GM12865 (cell line): Measurements from ENCODE around the gene MCOLN1.

ENCODE experiments used
- DNase-seq: peaks from one replicate; pipeline ENCODE4 v3.0.0; 2010; ENCODE audit warnings: low read depth
- H3K4me3 ChIP-seq: 2 replicates; pipeline ENCODE4 v1.5.1; 2011; ENCODE audit warnings: mild to moderate bottlenecking, low read depth, low read length, control low read depth
- TF ChIP-seq, protein P1 (sequence below): IDR thresholded peaks from 2 replicates; pipeline ENCODE4 v1.5.1; 2011; ENCODE audit warnings: low read length, control low read depth, low read depth, inconsistent platforms; ENCODE audit not compliant: insufficient read depth; ENCODE audit errors: missing control alignments

Gene MCOLN1

GRCh38 chr19:7522072-7522922 is at the start of gene MCOLN1:
Gene MCOLN1, plus strand, starts transcription at chr19:7522624. Its CDS starts 127 bp downstream, at chr19:7522751.
- TF ChIP-seq, protein P1, sequence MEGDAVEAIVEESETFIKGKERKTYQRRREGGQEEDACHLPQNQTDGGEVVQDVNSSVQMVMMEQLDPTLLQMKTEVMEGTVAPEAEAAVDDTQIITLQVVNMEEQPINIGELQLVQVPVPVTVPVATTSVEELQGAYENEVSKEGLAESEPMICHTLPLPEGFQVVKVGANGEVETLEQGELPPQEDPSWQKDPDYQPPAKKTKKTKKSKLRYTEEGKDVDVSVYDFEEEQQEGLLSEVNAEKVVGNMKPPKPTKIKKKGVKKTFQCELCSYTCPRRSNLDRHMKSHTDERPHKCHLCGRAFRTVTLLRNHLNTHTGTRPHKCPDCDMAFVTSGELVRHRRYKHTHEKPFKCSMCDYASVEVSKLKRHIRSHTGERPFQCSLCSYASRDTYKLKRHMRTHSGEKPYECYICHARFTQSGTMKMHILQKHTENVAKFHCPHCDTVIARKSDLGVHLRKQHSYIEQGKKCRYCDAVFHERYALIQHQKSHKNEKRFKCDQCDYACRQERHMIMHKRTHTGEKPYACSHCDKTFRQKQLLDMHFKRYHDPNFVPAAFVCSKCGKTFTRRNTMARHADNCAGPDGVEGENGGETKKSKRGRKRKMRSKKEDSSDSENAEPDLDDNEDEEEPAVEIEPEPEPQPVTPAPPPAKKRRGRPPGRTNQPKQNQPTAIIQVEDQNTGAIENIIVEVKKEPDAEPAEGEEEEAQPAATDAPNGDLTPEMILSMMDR: no peak
- DNase-seq: peak; percentile 99
- peak within 1 kb of the TSS; percentile 63 for H3K4me3 ChIP-seq

DNA sequence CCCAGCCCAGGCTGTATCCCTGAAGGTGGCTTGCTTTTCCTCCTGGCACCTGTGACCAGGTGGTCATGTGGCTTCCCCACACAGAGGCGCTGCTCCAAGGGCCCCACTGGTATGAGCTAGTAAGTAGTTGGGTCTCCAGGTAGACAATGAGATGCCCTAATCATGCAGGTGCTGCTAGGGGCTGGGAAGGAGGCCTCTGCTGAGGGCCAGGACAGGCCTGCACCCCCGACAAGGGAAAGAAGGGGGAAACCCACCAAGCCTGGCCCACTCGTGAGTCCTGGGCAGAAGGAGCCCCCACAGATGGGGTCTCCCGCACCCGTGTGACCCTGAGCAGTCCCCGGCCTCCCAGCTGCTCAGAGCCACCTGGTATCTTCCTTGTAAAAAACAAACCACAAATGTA is 46.8 kb upstream of the MCOLN1 start:
- H3K4me3 ChIP-seq: no peak overlapping the region
- TF ChIP-seq, protein P1: no peak
- no peak for DNase-seq

DNA sequence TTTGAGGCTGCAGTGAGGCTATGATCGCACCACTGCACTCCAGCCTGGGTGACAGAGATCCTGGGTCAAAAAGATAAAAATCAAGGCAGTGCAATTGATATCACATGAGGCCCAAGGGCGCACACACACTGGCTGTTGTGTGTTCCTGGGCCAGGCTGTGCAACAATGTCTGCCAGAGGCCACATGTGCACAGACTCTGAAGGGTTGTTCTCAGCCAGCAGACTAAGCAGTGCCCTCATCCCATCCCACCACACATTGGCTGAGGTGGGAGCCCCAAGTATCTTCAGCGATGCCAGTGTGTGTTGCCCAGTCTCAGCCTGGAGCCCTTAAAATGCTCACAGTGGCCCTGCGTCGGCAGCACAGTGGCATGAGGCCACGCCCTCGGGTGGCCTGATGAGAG is 46.2 kb upstream of the MCOLN1 start:
- no peak overlapping the region for H3K4me3 ChIP-seq
- DNase-seq: no peak
- TF ChIP-seq, protein P1: no peak

- TF ChIP-seq, protein P1: no peak
- no peak overlapping the region for H3K4me3 ChIP-seq
- DNase-seq: no peak
Observed at GRCh38 chr19:7476777-7477494, 45.5 kb upstream of the MCOLN1 start.

DNA sequence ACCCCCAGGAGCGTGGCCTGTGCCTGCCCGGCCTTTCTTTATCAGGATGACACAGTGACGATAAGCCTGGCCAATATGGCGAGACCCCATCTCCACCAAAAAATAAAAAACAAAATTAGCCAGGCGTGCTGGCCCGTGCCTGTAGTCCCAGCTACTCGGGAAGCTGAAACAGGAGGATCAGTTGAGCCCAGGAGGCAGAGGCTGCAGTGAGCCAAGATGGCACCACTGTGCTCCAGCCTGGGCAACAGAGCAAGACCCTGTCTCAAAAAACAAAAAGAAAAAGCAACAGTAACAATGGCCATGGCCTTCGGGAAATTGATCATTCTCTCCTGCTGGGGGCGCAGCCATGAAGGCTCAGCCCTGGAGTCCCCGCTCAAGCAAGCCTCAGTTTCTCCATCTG is 44.7 kb upstream of the MCOLN1 start:
- H3K4me3 ChIP-seq: no peak overlapping the region
- no peak for DNase-seq
- TF ChIP-seq, protein P1: no peak

GRCh38 chr19:7478173-7478842 is 44.1 kb upstream of the MCOLN1 start:
- no peak overlapping the region for H3K4me3 ChIP-seq
- TF ChIP-seq, protein P1: no peak
- DNase-seq: no peak
